Spleen (tissue), 11 donors: Measurements from ENCODE around the gene FGG. TPM values are rescaled to one million over a fixed set of nuclear protein-coding genes. Genes with fewer than 3 reads are reported as not detected.
"Not testable (repeated sequence)": the region's sequence is repeated elsewhere in the genome, so short reads cannot be mapped to it uniquely, and the experiment has no call there.

Experiments
- DNase-seq: peaks from one replicate; pipeline ENCODE4 v3.0.0-alpha.2; 2020
- H3K27ac ChIP-seq, 8 donors: fragments of 200-600 bp; sonication (generic) in 7 of 8; 1 replicate in 4 of 8; 2 replicates in 4 of 8; pipeline versions ENCODE4 v1.5.0 to v1.8.0; 2016 to 2021; ENCODE audit warnings: inconsistent platforms in 4 of 8, mild to moderate bottlenecking in 4 of 8, moderate library complexity in 1 of 8
- H3K27me3 ChIP-seq, 7 donors: fragments of 200-600 bp; sonication (generic) in 6 of 7; replicated peaks in 1 of 7; 1 replicate in 4 of 7; 2 replicates in 3 of 7; pipeline versions ENCODE4 v1.5.0 to v1.8.0; 2016 to 2021; ENCODE audit warnings: inconsistent platforms in 3 of 7, mild to moderate bottlenecking in 1 of 7
- H3K36me3 ChIP-seq, 6 donors: fragments of 200-600 bp; sonication (generic) in 5 of 6; 1 replicate in 4 of 6; 2 replicates in 2 of 6; pipeline versions ENCODE4 v1.5.0 to v1.8.0; 2016 to 2021; ENCODE audit warnings: inconsistent platforms in 2 of 6
- H3K4me1 ChIP-seq, 6 donors: fragments of 200-600 bp; sonication (generic) in 5 of 6; 1 replicate in 3 of 6; 2 replicates in 3 of 6; pipeline versions ENCODE4 v1.5.0 to v1.8.0; 2016 to 2021; ENCODE audit warnings: inconsistent platforms in 3 of 6
- H3K4me3 ChIP-seq, 8 donors: fragments of 200-600 bp; sonication (generic) in 7 of 8; 1 replicate in 4 of 8; 2 replicates in 4 of 8; pipeline versions ENCODE4 v1.5.0 to v1.8.0; 2016 to 2021; ENCODE audit warnings: inconsistent platforms in 4 of 8, mild to moderate bottlenecking in 4 of 8, moderate library complexity in 2 of 8
- H3K9me3 ChIP-seq, 8 donors: fragments of 200-600 bp; sonication (generic) in 7 of 8; 1 replicate in 4 of 8; 2 replicates in 4 of 8; pipeline versions ENCODE4 v1.5.0 to v1.8.0; 2016 to 2021; ENCODE audit warnings: inconsistent platforms in 4 of 8
- CTCF ChIP-seq, 11 experiments: fragments of 200-600 bp in 7 of 11; fragments of 450-650 bp in 4 of 11; sonication (generic) in 4 of 11; IDR thresholded peaks in 8 of 11; conservative IDR thresholded peaks in 3 of 11; 1 replicate in 7 of 11; 2 replicates in 4 of 11; pipeline versions ENCODE4 v1.4.0 to v1.8.0; 2016 to 2021; ENCODE audit warnings: antibody characterized with exemption in 11 of 11, inconsistent platforms in 4 of 11, mild to moderate bottlenecking in 1 of 11
- POLR2A ChIP-seq, 3 donors: fragments of 450-650 bp; IDR thresholded peaks; one replicate each; pipeline ENCODE4 v1.5.1; 2017; ENCODE audit warnings: antibody characterized with exemption in 3 of 3, mild to moderate bottlenecking in 1 of 3
- POLR2AphosphoS5 ChIP-seq, 3 donors: sonication (generic); formaldehyde crosslinking; IDR thresholded peaks; one replicate each; pipeline ENCODE4 v1.5.1; 2017; ENCODE audit warnings: antibody characterized with exemption in 3 of 3
- WGBS, 5 donors: extraction: QIAGEN DNeasy Blood & Tissue Kit in 3 of 5; methylation state at CpG; one replicate each; pipeline versions ENCODE4 v1.1.5 to v1.1.7; 2013 to 2018; 5-methylcytosine and 5-hydroxymethylcytosine counted together
- intact Hi-C: fragments of 100-400 bp; cut with DNase I; formaldehyde crosslinking; loops from one replicate; pipeline ENCODE4 v1.15.0; 2023; ENCODE audit warnings: low total_unique reads
- polyA plus RNA-seq, 3 donors: library from polyadenylated mRNA; stranded (reverse); fragments of 200-250 nt; gene quantifications; one replicate each; pipeline ENCODE4 v1.2.1, GENCODE V29; 2013
- total RNA-seq, 7 donors: library from RNA; depleted of rRNA in 3 of 7; stranded (reverse); fragments of >200 nt in 3 of 7; fragmentation: NEBNext Ultra II Directional in 4 of 7; extraction: Animal tissue kit (Norgen Biotek cat#: 25700) in 4 of 7; gene quantifications; one replicate each; pipeline versions ENCODE4 v1.1.0 to v1.2.1, GENCODE V29; 2016 to 2021
- donor health status: healthy with polysubstance abuse.
- donor health status: DM: no; HTN: no; CAD: no; lungs with moderate emphysema.
- donor health status: DM: no; HTN: no; CAD: no.
- donor health status: Bipolar disorder and iron deficiency.
- donor health status: healthy.
- donor health status: DM: no; HTN: no; CAD: no.
- donor health status: DM: yes; HTN: yes; CAD: no.

The FGG gene
- total and polyA plus RNA-seq, 10 donors, result 0.06 to 1.8 (median 0.35) TPM; not detected in 6

- WGBS, 5 donors, result 74 to 94% (median 85%) methylated on average over 6 of the region's 6 CpGs
- Histone ChIP-seq H3K36me3 (no peaks in the 10 kb centered on the region), H3K27ac (no peak overlapping the region), H3K27me3 (peaks cover 0 to 10% (median 0%) of the 10 kb centered on the region in 7 donors), H3K4me3 (no peak overlapping the region), H3K4me1 (no peaks in the 10 kb centered on the region), H3K9me3 (no peaks in the 10 kb centered on the region)
- intact Hi-C loops, result no loop called here
- no peak for DNase-seq
- TF ChIP-seq CTCF (IDR thresholded peaks at IDR 0.05 in 8 of 11, conservative IDR thresholded peaks at IDR 0.05 in 3 of 11) (no peak), POLR2A (IDR thresholded peaks at IDR 0.05) (no peak)
These were observed 9.2 kb downstream of the FGG start for GRCh38 chr4:154603033-154603943.

- TF ChIP-seq POLR2AphosphoS5 (IDR thresholded peaks at IDR 0.05), result no peak
- no peak for TF ChIP-seq CTCF (IDR thresholded peaks at IDR 0.05 in 8 of 11, conservative IDR thresholded peaks at IDR 0.05 in 3 of 11)
- no peak for TF ChIP-seq POLR2A (IDR thresholded peaks at IDR 0.05)
- Histone ChIP-seq H3K36me3 (no peaks in the 10 kb centered on the region), H3K27ac (no peak overlapping the region), H3K27me3 (peaks cover 0 to 10% (median 0%) of the 10 kb centered on the region in 7 donors), H3K4me3 (no peak overlapping the region), H3K4me1 (no peaks in the 10 kb centered on the region), H3K9me3 (no peaks in the 10 kb centered on the region)
- WGBS, 5 donors, result 39 to 52% (median 40%) methylated on average over 1 of the region's 1 CpG
- DNase-seq, result no peak
- intact Hi-C loops, result no loop called here
These were observed 9.9 kb downstream of the FGG start for GRCh38 chr4:154602404-154603020.

DNA sequence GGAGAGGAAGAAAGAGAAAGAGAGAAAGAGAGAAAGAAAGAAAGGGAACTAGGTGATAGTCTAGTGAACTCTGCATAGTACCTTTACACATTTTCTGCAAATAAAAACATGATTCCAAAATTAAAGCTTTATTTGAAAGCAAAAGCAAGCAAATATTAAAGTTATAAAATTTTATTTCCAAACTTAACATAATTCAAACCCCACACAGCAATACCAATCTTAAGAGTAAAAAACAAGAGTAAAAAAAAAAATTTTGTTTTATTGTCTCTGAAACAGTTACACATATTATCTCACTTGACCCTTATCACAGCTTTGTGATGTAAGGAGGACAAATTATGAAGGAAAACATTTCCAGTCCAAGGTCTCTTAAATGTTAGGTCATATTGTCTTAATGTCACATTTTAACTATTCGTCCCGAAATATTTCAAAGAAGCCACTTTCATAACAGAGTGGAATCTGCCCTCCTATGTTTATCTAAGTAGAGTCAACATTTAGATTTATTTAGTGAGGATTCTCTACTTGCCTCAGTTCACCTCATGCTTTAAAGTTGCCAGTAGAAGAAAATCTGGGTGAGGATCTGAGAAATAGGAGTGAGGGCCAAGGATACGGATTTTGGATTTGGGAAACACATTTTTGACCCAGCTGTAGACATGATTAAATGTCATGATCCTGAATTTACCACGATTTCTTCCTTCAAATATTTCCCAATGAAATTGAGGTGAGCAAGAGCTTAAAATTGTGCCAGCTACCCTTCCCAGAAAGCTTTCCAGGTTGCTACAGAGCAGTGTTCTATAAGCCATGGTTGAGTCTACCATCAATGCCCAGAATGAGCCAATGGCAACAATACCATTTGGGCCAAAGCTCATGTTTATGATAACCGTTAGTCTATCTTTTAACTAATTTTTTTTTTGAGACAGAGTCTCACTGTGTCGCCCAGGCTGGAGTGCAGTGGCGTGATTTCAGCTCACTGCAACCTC, 14.4 kb downstream of the FGG start:
- H3K36me3 ChIP-seq, result no peaks in the 10 kb centered on the region
- 72 to 87% (median 82%) methylated on average over 7 of the region's 7 CpGs for WGBS, 5 donors
- H3K27ac ChIP-seq, result no peak overlapping the region
- peaks cover 0 to 14% (median 0%) of the 10 kb centered on the region in 7 donors for H3K27me3 ChIP-seq
- no peaks in the 10 kb centered on the region for H3K4me1 ChIP-seq
- H3K4me3 ChIP-seq, result no peak overlapping the region
- intact Hi-C loops, result no loop called here
- TF ChIP-seq POLR2A (IDR thresholded peaks at IDR 0.05) (no peak), POLR2AphosphoS5 (IDR thresholded peaks at IDR 0.05) (no peak), CTCF (IDR thresholded peaks at IDR 0.05 in 8 of 11, conservative IDR thresholded peaks at IDR 0.05 in 3 of 11) (no peak)
- no peaks in the 10 kb centered on the region for H3K9me3 ChIP-seq
- no peak for DNase-seq

DNA sequence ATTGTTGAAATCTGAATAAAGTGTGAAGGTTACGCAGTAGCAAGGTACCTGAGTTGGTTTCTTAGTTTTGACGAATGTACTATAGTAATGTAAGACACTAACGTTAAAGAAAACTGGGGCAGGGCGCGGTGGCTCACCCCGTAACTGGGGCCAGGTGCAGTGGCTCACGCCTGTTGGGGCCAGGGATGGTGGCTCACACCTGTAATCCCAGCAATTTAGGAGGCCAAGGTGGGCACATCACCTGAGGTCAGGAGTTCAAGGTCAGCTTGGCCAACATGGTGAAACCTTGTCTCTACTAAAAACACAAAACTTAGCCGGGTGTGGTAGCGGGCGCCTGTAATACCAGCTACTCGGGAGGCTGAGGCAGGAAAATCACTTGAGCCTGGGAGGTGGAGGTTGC, 15.2 kb downstream of the FGG start:
- intact Hi-C loops, result not testable (repeated sequence)

More for the DNA sequence above, 15.2 kb downstream of the FGG start:
- not testable (repeated sequence) for H3K27me3 ChIP-seq, H3K36me3 ChIP-seq, DNase-seq, H3K4me3 ChIP-seq, H3K27ac ChIP-seq, H3K4me1 ChIP-seq, H3K9me3 ChIP-seq
- 88 to 93% (median 91%) methylated on average over 11 of the region's 11 CpGs for WGBS, 5 donors
